Effector CD4-positive, alpha-beta T cell (primary cell): ENCODE data around the gene SLCO4A1.

Source experiments
- DNase-seq: peaks from one replicate; pipeline ENCODE4 v3.0.0-alpha.2; 2020

Gene SLCO4A1

GRCh38 chr20:62718546-62718945 is 76.2 kb downstream of the SLCO4A1 start:
- no peak for DNase-seq

GRCh38 chr20:62719250-62719935 is 77.1 kb downstream of the SLCO4A1 start:
- DNase-seq: no peak
